Activated naive CD4-positive, alpha-beta T cell treated with anti-CD3 and anti-CD28 coated beads, Interleukin-2, amount 50 U/mL, for 72 hours (primary cell): ENCODE results near the gene OR13J1. TPM values are rescaled to one million over a fixed set of nuclear protein-coding genes. Genes with fewer than 3 reads are reported as not detected.

Experiments used
- ATAC-seq, 2 donors: fragments of 150-1000 bp; cut with Tn5 transposase; 2 replicates each; pipeline ENCODE4 v1.10.0; 2021; ENCODE audit warnings: mild to moderate bottlenecking in 2 of 2, moderate library complexity in 2 of 2
- DNase-seq, 2 donors: peaks; one replicate each; pipeline ENCODE4 v3.0.0; 2021 to 2022; ENCODE audit warnings: low spot score in 2 of 2
- H3K27ac Mint-ChIP-seq, 2 donors: one replicate each; pipeline ENCODE4 v1.8.0; 2022; ENCODE audit warnings: mild to moderate bottlenecking in 2 of 2, mixed read lengths in 2 of 2
- H3K36me3 Mint-ChIP-seq, 2 donors: one replicate each; pipeline ENCODE4 v1.8.0; 2022; ENCODE audit warnings: mixed read lengths in 2 of 2
- H3K9me3 Mint-ChIP-seq, 2 donors: one replicate each; pipeline ENCODE4 v1.8.0; 2022; ENCODE audit warnings: mixed read lengths in 2 of 2
- total RNA-seq, 2 donors: library from RNA; stranded (reverse); gene quantifications; one replicate each; pipeline ENCODE4 v1.2.3, GENCODE V29; 2022

The OR13J1 gene
- total RNA-seq, 2 donors from 2014 or later, result not detected

GRCh38 chr9:35829084-35829763 is 41.0 kb downstream of the OR13J1 start, which contains the start of gene TMEM8B:
Gene TMEM8B (plus strand): TSS chr9:35829228. CDS start chr9:35829448, 220 bp downstream.
- ATAC-seq (peak; percentile 93 to 95), DNase-seq (peak; percentile 87 to 91)
- peak within 1 kb of the TSS; percentile 72 to 93 for H3K27ac Mint-ChIP-seq
- no peaks in the 10 kb centered on the region for H3K36me3 Mint-ChIP-seq
- H3K9me3 Mint-ChIP-seq, result no peaks in the 10 kb centered on the region

GRCh38 chr9:35828716-35829083 is 41.5 kb downstream of the OR13J1 start, which contains the start of gene FAM221B:
Gene FAM221B (minus strand): TSS chr9:35828732. CDS start chr9:35826161, 2,571 bp downstream.
- ATAC-seq (no peak), DNase-seq (no peak)
- Mint-ChIP-seq H3K9me3 (no peaks in the 10 kb centered on the region), H3K27ac (peak within 1 kb of the TSS; percentile 76 to 93), H3K36me3 (no peaks in the 10 kb centered on the region)

- DNase-seq (no peak), ATAC-seq (no peak)
- Mint-ChIP-seq H3K9me3 (no peaks in the 10 kb centered on the region), H3K27ac (peak overlapping the region in 1 of 2 donors; percentile 76), H3K36me3 (no peaks in the 10 kb centered on the region)
Measured at GRCh38 chr9:35827486-35827885, 42.7 kb downstream of the OR13J1 start.

GRCh38 chr9:35826071-35826701 is 44.0 kb downstream of the OR13J1 start:
- ATAC-seq, result peak; percentile 31 to 39
- Mint-ChIP-seq H3K36me3 (no peaks in the 10 kb centered on the region), H3K9me3 (no peaks in the 10 kb centered on the region), H3K27ac (peak overlapping the region in 1 of 2 donors; percentile 76)
- DNase-seq, result peak in 1 of 2 donors; percentile 44

- Mint-ChIP-seq H3K27ac (peak overlapping the region in 1 of 2 donors; percentile 2), H3K9me3 (no peaks in the 10 kb centered on the region)
- no peak for ATAC-seq
Measured at GRCh38 chr9:35822926-35823325, 47.3 kb downstream of the OR13J1 start.

GRCh38 chr9:35820076-35820475 is 50.1 kb downstream of the OR13J1 start:
- no peak overlapping the region for H3K27ac Mint-ChIP-seq
- H3K36me3 Mint-ChIP-seq, result peaks cover 4 to 7% of the 10 kb centered on the region in 2 donors
- ATAC-seq (no peak), DNase-seq (no peak)
- no peaks in the 10 kb centered on the region for H3K9me3 Mint-ChIP-seq

More at GRCh38 chr9:35822926-35823325, 47.3 kb downstream of the OR13J1 start:
- no peaks in the 10 kb centered on the region for H3K36me3 Mint-ChIP-seq
- DNase-seq, result no peak

Other genes starting within 250 kb of the OR13J1 start
- gene SIT1, start 219.5 kb downstream of the OR13J1 start, total RNA-seq, result 100 to 1,000 TPM in 1 of 2 donors, 10 to 100 TPM in 1; 67.8 to 122 TPM
- 1,000 to 10,000 TPM; 3,566 to 7,483 TPM for gene RMRP, start 212.4 kb downstream of the OR13J1 start, total RNA-seq
- gene CCDC107, start 212.1 kb downstream of the OR13J1 start, total RNA-seq, result 10 to 100 TPM; 10.2 to 24.4 TPM
- gene ARHGEF39, start 205.2 kb downstream of the OR13J1 start, total RNA-seq, result 10 to 100 TPM; 21.6 to 22.8 TPM
- gene CA9, start 196.5 kb downstream of the OR13J1 start, total RNA-seq, result 1 to 10 TPM in 1 of 2 donors, under 1 TPM in 1; 0.73 to 1.1 TPM
- 1 to 10 TPM; 5.2 to 9.3 TPM for gene TPM2, start 180.5 kb downstream of the OR13J1 start, total RNA-seq
- 100 to 1,000 TPM; 234 to 334 TPM for gene TLN1, start 138.2 kb downstream of the OR13J1 start, total RNA-seq
- gene CREB3, start 137.7 kb downstream of the OR13J1 start, total RNA-seq, result 10 to 100 TPM; 22.8 to 25.3 TPM
- gene GBA2, start 121.2 kb downstream of the OR13J1 start, total RNA-seq, result 10 to 100 TPM; 23.4 to 57.6 TPM
- gene RGP1, start 121.1 kb downstream of the OR13J1 start, total RNA-seq, result 10 to 100 TPM; 18.4 to 35.1 TPM
- under 1 TPM in 1 of 2 donors, not detected in 1; 0.46 TPM for gene MSMP, start 116.1 kb downstream of the OR13J1 start, total RNA-seq
- gene NPR2, start 78.8 kb downstream of the OR13J1 start, total RNA-seq, result 10 to 100 TPM in 1 of 2 donors, 1 to 10 TPM in 1; 6.8 to 16.2 TPM
- gene SPAG8, start 58.1 kb downstream of the OR13J1 start, total RNA-seq, result 1 to 10 TPM; 1.0 to 1.3 TPM
- gene HINT2, start 55.4 kb downstream of the OR13J1 start, total RNA-seq, result 10 to 100 TPM; 27.2 to 51.8 TPM
- gene FAM221B, start 41.7 kb downstream of the OR13J1 start, total RNA-seq, result not detected
- gene TMEM8B, start 41.2 kb downstream of the OR13J1 start, total RNA-seq, result 10 to 100 TPM in 1 of 2 donors, 1 to 10 TPM in 1; 4.0 to 11.2 TPM
- not detected for gene HRCT1, start 35.8 kb upstream of the OR13J1 start, total RNA-seq
- gene SPAAR, start 39.1 kb upstream of the OR13J1 start, total RNA-seq, result not detected
- gene OR2S2, start 87.8 kb upstream of the OR13J1 start, total RNA-seq, result not detected
- gene RECK, start 166.5 kb upstream of the OR13J1 start, total RNA-seq, result 1 to 10 TPM; 7.0 to 7.6 TPM